KMS-11 (cell line): Measurements from ENCODE around the gene SCFD2.

Experiments
- H2AFZ ChIP-seq: fragments of 200-600 bp; sonication (generic); 2 replicates; pipeline ENCODE4 v1.6.1; 2016; ENCODE audit warnings: antibody characterized with exemption, mixed run types, low read depth
- H3K27ac ChIP-seq: fragments of 200-600 bp; sonication (generic); 2 replicates; pipeline ENCODE4 v1.6.1; 2016; ENCODE audit warnings: mild to moderate bottlenecking, mixed run types
- H3K27me3 ChIP-seq: fragments of 200-600 bp; sonication (generic); 2 replicates; pipeline ENCODE4 v1.6.1; 2017; ENCODE audit warnings: mild to moderate bottlenecking, low read depth, mixed run types, moderate library complexity; ENCODE audit not compliant: insufficient read depth
- H3K36me3 ChIP-seq: fragments of 200-600 bp; sonication (generic); 2 replicates; pipeline ENCODE4 v1.6.1; 2017; ENCODE audit warnings: mild to moderate bottlenecking, mixed run types; ENCODE audit not compliant: insufficient read depth
- H3K4me1 ChIP-seq: fragments of 200-600 bp; sonication (generic); 2 replicates; pipeline ENCODE4 v1.6.1; 2016; ENCODE audit warnings: mild to moderate bottlenecking, low read depth, mixed run types; ENCODE audit not compliant: poor library complexity, severe bottlenecking
- H3K4me2 ChIP-seq: fragments of 200-600 bp; sonication (generic); 2 replicates; pipeline ENCODE4 v1.7.0; 2016; ENCODE audit warnings: mild to moderate bottlenecking, mixed run types
- H3K4me3 ChIP-seq: fragments of 200-600 bp; sonication (generic); IDR thresholded peaks from 2 replicates; pipeline ENCODE4 v1.6.1; 2017; ENCODE audit warnings: low read depth, low read length, mixed read lengths; ENCODE audit not compliant: insufficient read depth
- H3K79me2 ChIP-seq: fragments of 200-600 bp; sonication (generic); 2 replicates; pipeline ENCODE4 v1.6.1; 2016; ENCODE audit warnings: low read depth, mixed run types; ENCODE audit not compliant: insufficient read depth
- H3K9ac ChIP-seq: fragments of 200-600 bp; sonication (generic); 2 replicates; pipeline ENCODE4 v1.6.1; 2016; ENCODE audit warnings: mild to moderate bottlenecking, mixed run types
- H4K20me1 ChIP-seq: fragments of 200-600 bp; sonication (generic); 2 replicates; pipeline ENCODE4 v1.6.1; 2016; ENCODE audit warnings: mild to moderate bottlenecking, mixed run types; ENCODE audit not compliant: insufficient read depth
- CTCF ChIP-seq: fragments of 200-600 bp; sonication (generic); conservative IDR thresholded peaks from 2 replicates; pipeline ENCODE4 v1.6.1; 2017; ENCODE audit warnings: low read depth, mild to moderate bottlenecking, antibody characterized with exemption, low read length, moderate library complexity, mixed read lengths

Gene SCFD2

GRCh38 chr4:53371049-53371448 is 5.2 kb upstream of the SCFD2 start:
- no peaks in the 10 kb centered on the region for H3K36me3 ChIP-seq
- H3K4me3 ChIP-seq: no peak overlapping the region
- no peak overlapping the region for H3K4me2 ChIP-seq
- TF ChIP-seq CTCF: no peak
- no peak overlapping the region for H3K27ac ChIP-seq
- H3K9ac ChIP-seq: no peak overlapping the region
- H3K79me2 ChIP-seq: no peaks in the 10 kb centered on the region
- peaks cover 7% of the 10 kb centered on the region for H3K4me1 ChIP-seq
- no peak overlapping the region for H2AFZ ChIP-seq
- H3K27me3 ChIP-seq: no peaks in the 10 kb centered on the region
- H4K20me1 ChIP-seq: no peaks in the 10 kb centered on the region

DNA sequence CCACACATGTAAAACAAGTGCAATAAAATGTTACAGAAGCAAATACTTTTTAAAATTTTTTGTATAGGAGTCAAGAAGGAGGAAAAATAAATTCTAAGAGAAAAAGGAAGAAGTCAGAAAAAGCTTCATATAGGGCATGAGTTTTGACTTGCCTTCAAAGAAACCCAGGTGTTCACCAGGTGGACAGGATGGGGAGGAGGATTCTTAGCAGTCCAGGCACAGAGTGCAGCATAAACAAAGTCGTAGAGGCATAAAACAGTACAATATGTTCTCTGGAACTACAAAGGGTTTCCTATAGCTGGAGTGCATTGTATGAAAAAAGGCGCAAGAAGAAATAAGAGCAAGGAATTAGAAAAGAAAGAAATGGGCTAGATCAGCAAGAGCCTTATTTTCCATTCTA is 1.9 kb upstream of the SCFD2 start:
- H3K4me2 ChIP-seq: no peak overlapping the region
- H3K4me1 ChIP-seq: peaks cover 24% of the 10 kb centered on the region
- H3K9ac ChIP-seq: no peak overlapping the region
- H3K4me3 ChIP-seq: no peak overlapping the region
- H4K20me1 ChIP-seq: peaks cover 1% of the 10 kb centered on the region; the same call in 1 of the 2 replicates
- no peaks in the 10 kb centered on the region for H3K36me3 ChIP-seq
- H3K27ac ChIP-seq: no peak overlapping the region
- no peak for TF ChIP-seq CTCF
- H2AFZ ChIP-seq: no peak overlapping the region
- H3K79me2 ChIP-seq: peaks cover 32% of the 10 kb centered on the region
- no peaks in the 10 kb centered on the region for H3K27me3 ChIP-seq

DNA sequence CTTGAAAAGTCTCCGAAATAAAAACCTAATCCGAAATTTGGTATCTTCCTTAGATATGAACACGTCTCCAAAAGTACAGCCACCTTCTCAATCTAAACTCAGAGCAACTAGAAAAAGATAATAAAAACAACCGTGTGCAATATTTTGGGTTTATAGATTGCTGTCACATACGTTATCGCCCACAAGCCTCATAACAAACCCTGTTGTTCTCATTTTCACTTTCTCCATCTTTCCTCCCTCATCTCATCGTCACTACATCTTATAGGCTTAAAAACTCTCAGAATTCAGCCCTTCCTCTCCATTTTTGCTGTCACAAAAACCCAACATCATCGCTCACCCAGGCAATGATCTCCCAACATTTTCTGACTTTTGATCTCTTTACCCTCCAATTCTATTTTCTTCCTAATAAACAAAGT is 448 bp upstream of the SCFD2 start:
- Histone ChIP-seq H3K4me3 (peak overlapping the region; percentile 14), H4K20me1 (peaks cover 5% of the 10 kb centered on the region; the same call in 1 of the 2 replicates), H3K27ac (peak overlapping the region; percentile 71), H3K36me3 (no peaks in the 10 kb centered on the region), H3K79me2 (peaks cover 46% of the 10 kb centered on the region), H3K9ac (peak overlapping the region; percentile 78; the same call in 1 of the 2 replicates), H3K27me3 (no peaks in the 10 kb centered on the region), H3K4me2 (peak overlapping the region; percentile 78), H2AFZ (peak overlapping the region; percentile 79), H3K4me1 (peaks cover 38% of the 10 kb centered on the region)
- no peak for TF ChIP-seq CTCF

- Histone ChIP-seq H3K36me3 (no peaks in the 10 kb centered on the region), H3K9ac (peak overlapping the region; percentile 78), H3K4me2 (peak overlapping the region; percentile 78), H4K20me1 (peaks cover 5% of the 10 kb centered on the region; the same call in 1 of the 2 replicates), H2AFZ (peak overlapping the region; percentile 79), H3K27me3 (no peaks in the 10 kb centered on the region), H3K27ac (peak overlapping the region; percentile 71; the same call in 1 of the 2 replicates), H3K4me1 (peaks cover 46% of the 10 kb centered on the region), H3K4me3 (peak overlapping the region; percentile 97), H3K79me2 (peaks cover 58% of the 10 kb centered on the region)
- no peak for TF ChIP-seq CTCF
These were observed 758 bp downstream of the SCFD2 start for GRCh38 chr4:53365121-53365485.
